Right ventricle myocardium superior (tissue), 1 donor: ENCODE measurements around the gene AHI1. TPM values are rescaled to one million over a fixed set of nuclear protein-coding genes. Genes with fewer than 3 reads are reported as not detected.

ENCODE experiments used
- ATAC-seq: fragments of 200-7000 bp; cut with Tn5 transposase; one replicate; pipeline ENCODE4 v1.9.1; 2020; ENCODE audit warnings: mild to moderate bottlenecking; ENCODE audit not compliant: poor library complexity
- DNase-seq: peaks from one replicate; pipeline ENCODE4 v3.0.0-alpha.2; 2020
- intact Hi-C: fragments of 100-400 bp; cut with DNase I; formaldehyde crosslinking; loops from one replicate; pipeline ENCODE4 v1.11.2; 2022
- long read RNA-seq: library from polyadenylated mRNA; unstranded; transcript quantifications from one replicate; pipeline ENCODE4 v2.0.0, GENCODE V29; 2021
- total RNA-seq: library from RNA; stranded (reverse); fragmentation: NEBNext Ultra II Directional; extraction: Animal tissue kit (Norgen Biotek cat#: 25700); gene quantifications from one replicate; pipeline ENCODE4 v1.2.1, GENCODE V29; 2021
- donor health status: DM: no; HTN: yes; CAD: no; lungs with severe emphysema.

AHI1 gene
- 8.5 TPM for total RNA-seq
- long read RNA-seq, partial matches to known transcripts = 3 of 4 reads
- long read RNA-seq, other reads (novel, unspliced or antisense) = 1 of 4 reads

GRCh38 chr6:135497412-135498184 lies at the start of gene AHI1:
Gene AHI1 (minus strand): TSS chr6:135497740. CDS start chr6:135492237, 5,503 bp downstream.
- intact Hi-C loops = no loop called here
- ATAC-seq = peak; percentile 98

GRCh38 chr6:135546680-135547418 lies 49.3 kb upstream of the AHI1 start:
- intact Hi-C loops = no loop called here
- peak; percentile 64 for ATAC-seq
- DNase-seq = peak; percentile 50

More at GRCh38 chr6:135497412-135498184, at the start of gene AHI1:
- DNase-seq = peak; percentile 98

- DNase-seq (no peak), ATAC-seq (no peak)
- intact Hi-C loops = no loop called here
Measured at GRCh38 chr6:135546206-135546605, 48.7 kb upstream of the AHI1 start.

- ATAC-seq = peak; percentile 64
- DNase-seq = peak; percentile 33
- intact Hi-C loops = no loop called here
Measured at GRCh38 chr6:135540207-135540840, 42.8 kb upstream of the AHI1 start.

GRCh38 chr6:135537741-135538301 lies 40.3 kb upstream of the AHI1 start:
- intact Hi-C loops = loop anchor here (5.0 kb wide), 1 partner anchor 779 kb away; no protein-coding TSS in a partner anchor
- no peak for ATAC-seq

GRCh38 chr6:135535989-135536414 lies 38.5 kb upstream of the AHI1 start:
- intact Hi-C loops = loop anchor here (5.0 kb wide), 1 partner anchor 781 kb away; no protein-coding TSS in a partner anchor
- ATAC-seq (no peak), DNase-seq (no peak)

More at GRCh38 chr6:135537741-135538301, 40.3 kb upstream of the AHI1 start:
- DNase-seq = no peak

GRCh38 chr6:135534773-135535380 lies 37.3 kb upstream of the AHI1 start:
- ATAC-seq (no peak), DNase-seq (no peak)
- intact Hi-C loops = loop anchor here (5.0 kb wide), 2 partner anchors 692 to 782 kb away; no protein-coding TSS in a partner anchor

GRCh38 chr6:135532559-135532958 lies 35.0 kb upstream of the AHI1 start:
- intact Hi-C loops = loop anchor here (5.0 kb wide), 1 partner anchor 695 kb away; no protein-coding TSS in a partner anchor
- ATAC-seq (no peak), DNase-seq (no peak)

- DNase-seq (no peak), ATAC-seq (no peak)
- intact Hi-C loops = loop anchor here (5.0 kb wide), 1 partner anchor 695 kb away; no protein-coding TSS in a partner anchor
Measured at GRCh38 chr6:135531954-135532490, 34.5 kb upstream of the AHI1 start.

GRCh38 chr6:135530113-135530512 lies 32.6 kb upstream of the AHI1 start:
- DNase-seq (no peak), ATAC-seq (no peak)
- intact Hi-C loops = loop anchor here (5.0 kb wide), 1 partner anchor 697 kb away; no protein-coding TSS in a partner anchor

- intact Hi-C loops = no loop called here
- DNase-seq (no peak), ATAC-seq (no peak)
Measured at GRCh38 chr6:135527960-135528249, 30.4 kb upstream of the AHI1 start.

GRCh38 chr6:135527116-135527959 lies 29.8 kb upstream of the AHI1 start:
- intact Hi-C loops = no loop called here
- DNase-seq (no peak), ATAC-seq (no peak)

- DNase-seq (no peak), ATAC-seq (no peak)
- intact Hi-C loops = no loop called here
Measured at GRCh38 chr6:135525594-135525993, 28.1 kb upstream of the AHI1 start.

- DNase-seq (no peak), ATAC-seq (no peak)
- intact Hi-C loops = no loop called here
Measured at GRCh38 chr6:135522965-135523692, 25.6 kb upstream of the AHI1 start.

GRCh38 chr6:135521431-135521830 lies 23.9 kb upstream of the AHI1 start:
- no peak for ATAC-seq
- no peak for DNase-seq
- intact Hi-C loops = no loop called here

GRCh38 chr6:135520781-135521180 lies 23.2 kb upstream of the AHI1 start:
- ATAC-seq (no peak), DNase-seq (no peak)
- intact Hi-C loops = no loop called here

- intact Hi-C loops = no loop called here
- no peak for ATAC-seq
- DNase-seq = no peak
Measured at GRCh38 chr6:135519348-135519747, 21.8 kb upstream of the AHI1 start.
